NCI-H187 (cell line): ENCODE measurements around the gene PRSS50.
"Not testable (repeated sequence)": the region's sequence is repeated elsewhere in the genome, so short reads cannot be mapped to it uniquely, and the experiment has no call there.

Experiments
- DNase-seq, 2 experiments: peaks; one replicate each; lab custom pipeline; 2025; lab: John Stamatoyannopoulos, UW

Gene PRSS50

GRCh38 chr3:46708401-46709156, 9.1 kb downstream of the PRSS50 start:
- no peak for DNase-seq

GRCh38 chr3:46707601-46708011, 10.1 kb downstream of the PRSS50 start:
- DNase-seq, result no peak

- DNase-seq, result no peak
These were observed 10.7 kb downstream of the PRSS50 start for GRCh38 chr3:46706771-46707582.

- no peak for DNase-seq
These were observed 11.7 kb downstream of the PRSS50 start for GRCh38 chr3:46705751-46706552.

- no peak for DNase-seq
These were observed 12.6 kb downstream of the PRSS50 start for GRCh38 chr3:46705022-46705530.

GRCh38 chr3:46704346-46704745, 13.3 kb downstream of the PRSS50 start:
- not testable (repeated sequence) for DNase-seq

GRCh38 chr3:46703013-46703520, 14.6 kb downstream of the PRSS50 start:
- no peak for DNase-seq

- DNase-seq, result no peak
These were observed 15.2 kb downstream of the PRSS50 start for GRCh38 chr3:46702246-46703012.

GRCh38 chr3:46701181-46701939, 16.3 kb downstream of the PRSS50 start, which contains the start of gene TMIE:
TSS of gene TMIE (plus strand) at chr3:46701392. CDS start at chr3:46701488, 96 bp downstream.
- DNase-seq, result no peak

- no peak for DNase-seq
These were observed 16.9 kb downstream of the PRSS50 start for GRCh38 chr3:46700772-46701171.

GRCh38 chr3:46699676-46700523, 17.8 kb downstream of the PRSS50 start:
- DNase-seq, result no peak

GRCh38 chr3:46695962-46696894, 21.4 kb downstream of the PRSS50 start:
- no peak for DNase-seq

GRCh38 chr3:46695177-46695961, 22.3 kb downstream of the PRSS50 start:
- no peak for DNase-seq

GRCh38 chr3:46694520-46694919, 23.1 kb downstream of the PRSS50 start:
- DNase-seq, result no peak

- no peak for DNase-seq
These were observed 23.8 kb downstream of the PRSS50 start for GRCh38 chr3:46693892-46694226.

GRCh38 chr3:46693038-46693891, 24.4 kb downstream of the PRSS50 start, which contains the start of gene ALS2CL:
TSS of gene ALS2CL (minus strand) at chr3:46693679. CDS start at chr3:46689440, 4,239 bp downstream.
- DNase-seq, result no peak
